NT2/D1 (cell line): ENCODE results near the gene APOA1.

Experiments
- DNase-seq: peaks from one replicate; pipeline ENCODE4 v3.0.0-alpha.2; 2011; ENCODE audit warnings: low read depth, low spot score
- H3K27me3 ChIP-seq: 2 replicates; pipeline ENCODE4 v1.6.0; 2011; ENCODE audit warnings: mild to moderate bottlenecking; ENCODE audit not compliant: insufficient read length, insufficient read depth
- H3K36me3 ChIP-seq: 2 replicates; pipeline ENCODE4 v1.6.1; 2011; ENCODE audit warnings: mild to moderate bottlenecking, low read length, mixed read lengths; ENCODE audit not compliant: insufficient read depth, insufficient read length
- H3K4me1 ChIP-seq: 2 replicates; pipeline ENCODE4 v1.5.1; 2011; ENCODE audit not compliant: insufficient read depth, insufficient read length
- H3K4me3 ChIP-seq: 2 replicates; pipeline ENCODE4 v1.5.1; 2011; ENCODE audit warnings: low read depth; ENCODE audit not compliant: insufficient read length
- H3K9ac ChIP-seq: 2 replicates; pipeline ENCODE4 v1.6.0; 2011; ENCODE audit warnings: low read depth; ENCODE audit not compliant: insufficient read length
- H3K9me3 ChIP-seq: 2 replicates; pipeline ENCODE4 v1.5.1; 2011; ENCODE audit warnings: mild to moderate bottlenecking, low read length; ENCODE audit not compliant: insufficient read depth
- SUZ12 ChIP-seq: IDR thresholded peaks from 2 replicates; pipeline ENCODE4 v1.6.1; 2011; ENCODE audit not compliant: insufficient read length, insufficient read depth; ENCODE audit errors: extremely low read depth
- YY1 ChIP-seq: IDR thresholded peaks from 2 replicates; pipeline ENCODE4 v1.6.1; 2011; ENCODE audit not compliant: insufficient read length, insufficient read depth
- ZNF274 ChIP-seq: IDR thresholded peaks from 2 replicates; pipeline ENCODE4 v1.6.1; 2011; ENCODE audit warnings: mild to moderate bottlenecking, low read depth, low read length

Gene APOA1

GRCh38 chr11:116875194-116875593 lies 37.8 kb upstream of the APOA1 start:
- no peak overlapping the region for H3K9ac ChIP-seq
- no peaks in the 10 kb centered on the region for H3K9me3 ChIP-seq
- H3K4me3 ChIP-seq, result no peak overlapping the region
- H3K27me3 ChIP-seq, result no peaks in the 10 kb centered on the region
- H3K4me1 ChIP-seq, result no peaks in the 10 kb centered on the region
- H3K36me3 ChIP-seq, result peaks cover 55% of the 10 kb centered on the region
- no peak for DNase-seq
- TF ChIP-seq YY1, result no peak
- TF ChIP-seq ZNF274, result no peak
- no peak for TF ChIP-seq SUZ12

GRCh38 chr11:116874251-116874650 lies 36.8 kb upstream of the APOA1 start:
- Histone ChIP-seq H3K27me3 (no peaks in the 10 kb centered on the region), H3K36me3 (peaks cover 63% of the 10 kb centered on the region), H3K9me3 (no peaks in the 10 kb centered on the region), H3K4me1 (no peaks in the 10 kb centered on the region), H3K4me3 (no peak overlapping the region), H3K9ac (no peak overlapping the region)
- no peak for DNase-seq
- TF ChIP-seq SUZ12 (no peak), YY1 (no peak), ZNF274 (no peak)

- no peak for DNase-seq
- Histone ChIP-seq H3K27me3 (no peaks in the 10 kb centered on the region), H3K4me3 (no peak overlapping the region), H3K9ac (no peak overlapping the region), H3K4me1 (no peaks in the 10 kb centered on the region), H3K36me3 (peaks cover 72% of the 10 kb centered on the region), H3K9me3 (no peaks in the 10 kb centered on the region)
- no peak for TF ChIP-seq SUZ12
- no peak for TF ChIP-seq YY1
Observed at GRCh38 chr11:116873381-116873780, 36.0 kb upstream of the APOA1 start.

- H3K36me3 ChIP-seq, result peaks cover 82% of the 10 kb centered on the region
- H3K9ac ChIP-seq, result no peak overlapping the region
- H3K4me3 ChIP-seq, result no peak overlapping the region
- no peaks in the 10 kb centered on the region for H3K4me1 ChIP-seq
- no peaks in the 10 kb centered on the region for H3K27me3 ChIP-seq
- no peaks in the 10 kb centered on the region for H3K9me3 ChIP-seq
- no peak for TF ChIP-seq ZNF274
- TF ChIP-seq SUZ12, result no peak
- no peak for TF ChIP-seq YY1
- no peak for DNase-seq
Observed at GRCh38 chr11:116871248-116871647, 33.8 kb upstream of the APOA1 start.

- no peaks in the 10 kb centered on the region for H3K27me3 ChIP-seq
- H3K9me3 ChIP-seq, result no peaks in the 10 kb centered on the region
- H3K4me1 ChIP-seq, result no peaks in the 10 kb centered on the region
- no peak for DNase-seq
- no peak overlapping the region for H3K4me3 ChIP-seq
- TF ChIP-seq SUZ12, result no peak
- TF ChIP-seq ZNF274, result no peak
- TF ChIP-seq YY1, result no peak
- peaks cover 72% of the 10 kb centered on the region for H3K36me3 ChIP-seq
- no peak overlapping the region for H3K9ac ChIP-seq
Observed at GRCh38 chr11:116870054-116870453, 32.6 kb upstream of the APOA1 start.

GRCh38 chr11:116869610-116870009 lies 32.2 kb upstream of the APOA1 start:
- H3K27me3 ChIP-seq, result no peaks in the 10 kb centered on the region
- no peaks in the 10 kb centered on the region for H3K4me1 ChIP-seq
- no peak for DNase-seq
- H3K9ac ChIP-seq, result no peak overlapping the region
- peaks cover 71% of the 10 kb centered on the region for H3K36me3 ChIP-seq
- no peak for TF ChIP-seq SUZ12
- TF ChIP-seq ZNF274, result no peak
- TF ChIP-seq YY1, result no peak
- no peaks in the 10 kb centered on the region for H3K9me3 ChIP-seq
- H3K4me3 ChIP-seq, result no peak overlapping the region

GRCh38 chr11:116868066-116868465 lies 30.6 kb upstream of the APOA1 start:
- Histone ChIP-seq H3K9ac (no peak overlapping the region), H3K4me1 (no peaks in the 10 kb centered on the region), H3K27me3 (no peaks in the 10 kb centered on the region), H3K4me3 (no peak overlapping the region), H3K9me3 (no peaks in the 10 kb centered on the region), H3K36me3 (peaks cover 71% of the 10 kb centered on the region)
- TF ChIP-seq ZNF274, result no peak
- no peak for DNase-seq

GRCh38 chr11:116867619-116868018 lies 30.2 kb upstream of the APOA1 start:
- Histone ChIP-seq H3K4me1 (no peaks in the 10 kb centered on the region), H3K27me3 (no peaks in the 10 kb centered on the region), H3K9ac (no peak overlapping the region), H3K9me3 (no peaks in the 10 kb centered on the region), H3K4me3 (no peak overlapping the region), H3K36me3 (peaks cover 67% of the 10 kb centered on the region)
- no peak for DNase-seq
- TF ChIP-seq SUZ12, result no peak
- TF ChIP-seq YY1, result no peak
- no peak for TF ChIP-seq ZNF274
